ENCODE data around the gene LRRC1.

DNA sequence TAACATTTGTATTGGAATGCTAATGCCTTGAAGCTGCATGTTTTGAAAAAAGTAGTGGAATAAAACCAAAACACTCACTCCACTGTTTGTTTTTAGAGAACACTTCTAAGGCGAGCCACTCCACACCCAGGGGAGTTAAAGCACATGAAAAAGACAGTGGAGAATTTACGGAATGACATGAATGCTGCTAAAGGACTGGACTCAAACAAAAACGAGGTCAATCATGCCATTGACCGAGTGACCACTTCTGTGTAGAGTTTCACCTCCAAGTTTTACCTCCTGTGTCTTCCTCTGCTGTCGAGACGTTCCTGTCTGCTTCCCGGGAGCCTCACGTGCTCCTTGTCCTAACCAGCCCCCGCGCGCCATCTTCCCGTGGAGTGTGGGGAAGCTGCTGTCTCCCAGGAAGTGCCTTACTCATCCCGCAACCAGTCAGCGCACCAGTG is 127.8 kb downstream of the LRRC1 start:
- TF ChIP-seq POLR2A (IDR thresholded peaks at IDR 0.05) (no peak), POLR2AphosphoS5 (IDR thresholded peaks at IDR 0.05) (no peak)
- TF ChIP-seq, protein P1, sequence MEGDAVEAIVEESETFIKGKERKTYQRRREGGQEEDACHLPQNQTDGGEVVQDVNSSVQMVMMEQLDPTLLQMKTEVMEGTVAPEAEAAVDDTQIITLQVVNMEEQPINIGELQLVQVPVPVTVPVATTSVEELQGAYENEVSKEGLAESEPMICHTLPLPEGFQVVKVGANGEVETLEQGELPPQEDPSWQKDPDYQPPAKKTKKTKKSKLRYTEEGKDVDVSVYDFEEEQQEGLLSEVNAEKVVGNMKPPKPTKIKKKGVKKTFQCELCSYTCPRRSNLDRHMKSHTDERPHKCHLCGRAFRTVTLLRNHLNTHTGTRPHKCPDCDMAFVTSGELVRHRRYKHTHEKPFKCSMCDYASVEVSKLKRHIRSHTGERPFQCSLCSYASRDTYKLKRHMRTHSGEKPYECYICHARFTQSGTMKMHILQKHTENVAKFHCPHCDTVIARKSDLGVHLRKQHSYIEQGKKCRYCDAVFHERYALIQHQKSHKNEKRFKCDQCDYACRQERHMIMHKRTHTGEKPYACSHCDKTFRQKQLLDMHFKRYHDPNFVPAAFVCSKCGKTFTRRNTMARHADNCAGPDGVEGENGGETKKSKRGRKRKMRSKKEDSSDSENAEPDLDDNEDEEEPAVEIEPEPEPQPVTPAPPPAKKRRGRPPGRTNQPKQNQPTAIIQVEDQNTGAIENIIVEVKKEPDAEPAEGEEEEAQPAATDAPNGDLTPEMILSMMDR (IDR thresholded peaks at IDR 0.05 in 8 of 11, conservative IDR thresholded peaks at IDR 0.05 in 3 of 11), result no peak

Data from spleen (tissue), 7 donors.